HepG2 (cell line): ENCODE data around the gene CDC34. TPM values are rescaled to one million over a fixed set of nuclear protein-coding genes. Genes with fewer than 3 reads are reported as not detected.

Source experiments
- CHCHD3 ChIP-seq: sonication (generic); formaldehyde crosslinking; IDR thresholded peaks from 2 replicates; pipeline ENCODE4 v1.8.0; 2022; ENCODE audit warnings: mild to moderate bottlenecking, missing genetic modification reagents, moderate library complexity
- EP300 ChIP-seq, 3 experiments: sonication (generic) in 1 of 3; formaldehyde crosslinking in 1 of 3; IDR thresholded peaks; 2 replicates each; pipeline versions ENCODE4 v1.5.1 to v1.6.1; 2011 to 2020; ENCODE audit warnings: low read depth in 2 of 3, low read length in 2 of 3, borderline replicate concordance in 1 of 3, improper control_type of control experiment in 1 of 3, mild to moderate bottlenecking in 1 of 3, missing genetic modification reagents in 1 of 3, moderate library complexity in 1 of 3
- NFE2L2 ChIP-seq: fragments of 150-350 bp; IDR thresholded peaks from 2 replicates; pipeline ENCODE4 v1.6.1; 2014; ENCODE audit warnings: low read length
- POGZ ChIP-seq: sonication (generic); formaldehyde crosslinking; IDR thresholded peaks from 2 replicates; pipeline ENCODE4 v1.4.0; 2020; ENCODE audit warnings: mild to moderate bottlenecking, missing genetic modification reagents
- POLR2A ChIP-seq, 2 experiments: IDR thresholded peaks; 2 replicates each; pipeline ENCODE4 v1.6.1; 2011; ENCODE audit warnings: low read depth in 2 of 2, low read length in 2 of 2, mild to moderate bottlenecking in 1 of 2, moderate library complexity in 1 of 2; ENCODE audit not compliant: insufficient read depth in 1 of 2
- TBX2 ChIP-seq: sonication (generic); formaldehyde crosslinking; IDR thresholded peaks from 2 replicates; pipeline ENCODE4 v1.5.0; 2020; ENCODE audit warnings: missing genetic modification reagents, mild to moderate bottlenecking, borderline replicate concordance
- ZBTB38 ChIP-seq: sonication (generic); formaldehyde crosslinking; IDR thresholded peaks from 2 replicates; pipeline ENCODE4 v1.5.1; 2020; ENCODE audit warnings: mild to moderate bottlenecking, missing genetic modification reagents
- ZNF562 ChIP-seq: sonication (generic); formaldehyde crosslinking; IDR thresholded peaks from 2 replicates; pipeline ENCODE4 v1.8.0; 2022; ENCODE audit warnings: missing genetic modification reagents, borderline replicate concordance
- ZNF577 ChIP-seq: sonication (generic); formaldehyde crosslinking; IDR thresholded peaks from 2 replicates; pipeline ENCODE4 v1.4.0; 2020; ENCODE audit warnings: mild to moderate bottlenecking, low read depth, missing genetic modification reagents, borderline replicate concordance
- ZNF749 ChIP-seq: sonication (generic); formaldehyde crosslinking; IDR thresholded peaks from 2 replicates; pipeline ENCODE4 v1.8.0; 2022; ENCODE audit warnings: mild to moderate bottlenecking, missing genetic modification reagents, moderate library complexity, borderline replicate concordance
- ZNF790 ChIP-seq: sonication (generic); formaldehyde crosslinking; IDR thresholded peaks from 2 replicates; pipeline ENCODE4 v1.8.0; 2022; ENCODE audit warnings: missing genetic modification reagents, mild to moderate bottlenecking, borderline replicate concordance
- polyA plus RNA-seq, 8 experiments: library from polyadenylated mRNA; depleted of rRNA in 3 of 8; stranded (reverse) in 7 of 8; unstranded in 1 of 8; fragments of >200 nt; fragmentation: Illumina TruSeq in 4 of 8; extraction: Trizol in 4 of 8; gene quantifications; 2 replicates each; pipeline versions ENCODE4 v1.2.1 to v1.2.3, GENCODE V29; 2011 to 2016; ENCODE audit warnings: low read depth in 4 of 8, missing spikeins in 1 of 8, mixed read lengths in 1 of 8; ENCODE audit not compliant: insufficient read depth in 1 of 8
- total RNA-seq, 5 experiments: library from RNA; depleted of rRNA; stranded (reverse); fragments of >200 nt; fragmentation: Illumina TruSeq; extraction: Trizol; gene quantifications; 2 replicates each; pipeline ENCODE4 v1.2.3, GENCODE V29; 2016; ENCODE audit warnings: low read depth in 1 of 5
- TF ChIP-seq, protein P1 (sequence below): sonication (generic); formaldehyde crosslinking; IDR thresholded peaks from 2 replicates; pipeline ENCODE4 v1.5.1; 2020; ENCODE audit warnings: mild to moderate bottlenecking, missing genetic modification reagents, moderate library complexity

CDC34 gene
- total and polyA plus RNA-seq, 2 of the 13 experiments (the other 11 are each of a cell fraction or from before 2014, with no cell fraction given): 138 to 150 TPM

GRCh38 chr19:533364-534058, 2.0 kb downstream of the CDC34 start (continued):
- TF ChIP-seq EP300 (IDR thresholded peaks at IDR 0.05; ENCODE audit: low read depth in 2 of 2, low read length in 2 of 2) (no peak), EP300 (CRISPR knock-in tag; IDR thresholded peaks at IDR 0.05; ENCODE audit: borderline replicate concordance) (no peak), TBX2 (CRISPR knock-in tag) (no peak; the same call in 1 of the 2 replicates), CHCHD3 (CRISPR knock-in tag) (no peak), NFE2L2 (no peak), ZNF790 (0 out of 2 replicates have a peak, but pooled peaks have one; percentile 18), POGZ (CRISPR knock-in tag) (0 out of 2 replicates have a peak, but pooled peaks have one; percentile 4), ZNF749 (CRISPR knock-in tag) (0 out of 2 replicates have a peak, but pooled peaks have one; percentile 13), POLR2A (IDR thresholded peaks at IDR 0.05; ENCODE audit: insufficient read depth in 1 of 2, low read depth in 2 of 2, low read length in 2 of 2) (0 out of 4 replicates have a peak, but pooled peaks of 1 of the 2 experiments have one; percentile 3), ZBTB38 (CRISPR knock-in tag) (peak; percentile 73; the same call in 1 of the 2 replicates), ZNF577 (no peak), ZNF562 (CRISPR knock-in tag) (no peak)
- TF ChIP-seq, protein P1, sequence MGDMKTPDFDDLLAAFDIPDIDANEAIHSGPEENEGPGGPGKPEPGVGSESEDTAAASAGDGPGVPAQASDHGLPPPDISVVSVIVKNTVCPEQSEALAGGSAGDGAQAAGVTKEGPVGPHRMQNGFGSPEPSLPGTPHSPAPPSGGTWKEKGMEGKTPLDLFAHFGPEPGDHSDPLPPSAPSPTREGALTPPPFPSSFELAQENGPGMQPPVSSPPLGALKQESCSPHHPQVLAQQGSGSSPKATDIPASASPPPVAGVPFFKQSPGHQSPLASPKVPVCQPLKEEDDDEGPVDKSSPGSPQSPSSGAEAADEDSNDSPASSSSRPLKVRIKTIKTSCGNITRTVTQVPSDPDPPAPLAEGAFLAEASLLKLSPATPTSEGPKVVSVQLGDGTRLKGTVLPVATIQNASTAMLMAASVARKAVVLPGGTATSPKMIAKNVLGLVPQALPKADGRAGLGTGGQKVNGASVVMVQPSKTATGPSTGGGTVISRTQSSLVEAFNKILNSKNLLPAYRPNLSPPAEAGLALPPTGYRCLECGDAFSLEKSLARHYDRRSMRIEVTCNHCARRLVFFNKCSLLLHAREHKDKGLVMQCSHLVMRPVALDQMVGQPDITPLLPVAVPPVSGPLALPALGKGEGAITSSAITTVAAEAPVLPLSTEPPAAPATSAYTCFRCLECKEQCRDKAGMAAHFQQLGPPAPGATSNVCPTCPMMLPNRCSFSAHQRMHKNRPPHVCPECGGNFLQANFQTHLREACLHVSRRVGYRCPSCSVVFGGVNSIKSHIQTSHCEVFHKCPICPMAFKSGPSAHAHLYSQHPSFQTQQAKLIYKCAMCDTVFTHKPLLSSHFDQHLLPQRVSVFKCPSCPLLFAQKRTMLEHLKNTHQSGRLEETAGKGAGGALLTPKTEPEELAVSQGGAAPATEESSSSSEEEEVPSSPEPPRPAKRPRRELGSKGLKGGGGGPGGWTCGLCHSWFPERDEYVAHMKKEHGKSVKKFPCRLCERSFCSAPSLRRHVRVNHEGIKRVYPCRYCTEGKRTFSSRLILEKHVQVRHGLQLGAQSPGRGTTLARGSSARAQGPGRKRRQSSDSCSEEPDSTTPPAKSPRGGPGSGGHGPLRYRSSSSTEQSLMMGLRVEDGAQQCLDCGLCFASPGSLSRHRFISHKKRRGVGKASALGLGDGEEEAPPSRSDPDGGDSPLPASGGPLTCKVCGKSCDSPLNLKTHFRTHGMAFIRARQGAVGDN (CRISPR knock-in tag): peak; percentile 47
